Astrocyte of the cerebellum (primary cell): ENCODE measurements around the gene RMC1.
A peak's percentile ranks its signal among the peaks of the same experiment; 100 is the strongest.

Experiments
- DNase-seq: peaks from one replicate; pipeline ENCODE4 v3.0.0-alpha.2; 2011; ENCODE audit warnings: low read depth
- H3K4me3 ChIP-seq: 2 replicates; pipeline ENCODE4 v1.5.1; 2011; ENCODE audit warnings: mild to moderate bottlenecking, low read depth, low read length, moderate library complexity
- in situ Hi-C: cut with HindIII; loops from 2 replicates; pipeline ENCODE4 v1.10.0; 2017; ENCODE audit warnings: low sequenced_read_pairs
- TF ChIP-seq, protein P1 (sequence below): IDR thresholded peaks from 2 replicates; pipeline ENCODE4 v1.5.1; 2012; ENCODE audit warnings: low read length, low read depth, moderate library complexity, mild to moderate bottlenecking; ENCODE audit errors: missing control alignments

Gene RMC1

GRCh38 chr18:23503038-23503962, at the start of gene RMC1:
RMC1 (plus strand) TSS chr18:23503511; CDS start chr18:23503619, 108 bp downstream.
- peak; percentile 71 for DNase-seq
- peak within 1 kb of the TSS; percentile 80 for H3K4me3 ChIP-seq
- TF ChIP-seq, protein P1, sequence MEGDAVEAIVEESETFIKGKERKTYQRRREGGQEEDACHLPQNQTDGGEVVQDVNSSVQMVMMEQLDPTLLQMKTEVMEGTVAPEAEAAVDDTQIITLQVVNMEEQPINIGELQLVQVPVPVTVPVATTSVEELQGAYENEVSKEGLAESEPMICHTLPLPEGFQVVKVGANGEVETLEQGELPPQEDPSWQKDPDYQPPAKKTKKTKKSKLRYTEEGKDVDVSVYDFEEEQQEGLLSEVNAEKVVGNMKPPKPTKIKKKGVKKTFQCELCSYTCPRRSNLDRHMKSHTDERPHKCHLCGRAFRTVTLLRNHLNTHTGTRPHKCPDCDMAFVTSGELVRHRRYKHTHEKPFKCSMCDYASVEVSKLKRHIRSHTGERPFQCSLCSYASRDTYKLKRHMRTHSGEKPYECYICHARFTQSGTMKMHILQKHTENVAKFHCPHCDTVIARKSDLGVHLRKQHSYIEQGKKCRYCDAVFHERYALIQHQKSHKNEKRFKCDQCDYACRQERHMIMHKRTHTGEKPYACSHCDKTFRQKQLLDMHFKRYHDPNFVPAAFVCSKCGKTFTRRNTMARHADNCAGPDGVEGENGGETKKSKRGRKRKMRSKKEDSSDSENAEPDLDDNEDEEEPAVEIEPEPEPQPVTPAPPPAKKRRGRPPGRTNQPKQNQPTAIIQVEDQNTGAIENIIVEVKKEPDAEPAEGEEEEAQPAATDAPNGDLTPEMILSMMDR = no peak
- in situ Hi-C loops = loop anchor here (25.0 kb wide), 1 partner anchor 609 kb away; no protein-coding TSS in a partner anchor

DNA sequence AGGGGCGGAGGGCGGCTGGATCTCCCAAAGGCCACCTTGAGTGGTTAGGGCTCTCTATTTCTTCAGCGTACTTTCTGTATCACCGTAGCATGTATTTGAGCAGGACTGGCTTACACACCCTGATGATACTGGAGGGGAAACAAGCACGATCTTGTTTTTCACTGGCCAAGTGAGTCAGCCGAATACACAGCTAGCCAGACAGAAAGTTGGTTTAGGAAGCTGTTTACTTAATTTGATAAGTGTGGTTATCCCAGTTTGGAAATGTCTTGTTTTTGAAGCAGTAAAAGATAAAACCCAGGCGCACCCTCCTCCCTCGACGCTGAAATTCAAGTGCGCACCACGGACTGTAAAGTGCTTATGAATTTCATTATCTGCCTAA, 49.6 kb upstream of the RMC1 start:
- TF ChIP-seq, protein P1 = no peak
- peak overlapping the region; percentile 94 for H3K4me3 ChIP-seq
- in situ Hi-C loops = no loop called here
- DNase-seq = peak; percentile 12

GRCh38 chr18:23456835-23457234, 46.5 kb upstream of the RMC1 start:
- DNase-seq = no peak
- H3K4me3 ChIP-seq = no peak overlapping the region
- in situ Hi-C loops = no loop called here
- TF ChIP-seq, protein P1 = no peak

GRCh38 chr18:23458830-23459529, 44.3 kb upstream of the RMC1 start:
- H3K4me3 ChIP-seq = no peak overlapping the region
- TF ChIP-seq, protein P1 = no peak
- no peak for DNase-seq
- in situ Hi-C loops = no loop called here

- TF ChIP-seq, protein P1 = no peak
- DNase-seq = no peak
- H3K4me3 ChIP-seq = no peak overlapping the region
- in situ Hi-C loops = no loop called here
Measured at GRCh38 chr18:23459530-23459921, 43.8 kb upstream of the RMC1 start.
